Measurements from ENCODE around the gene TNFRSF12A.
"Not testable (repeated sequence)": the region's sequence is repeated elsewhere in the genome, so short reads cannot be mapped to it uniquely, and the experiment has no call there.

Gene TNFRSF12A

GRCh38 chr16:3051494-3051893 lies 31.3 kb downstream of the TNFRSF12A start:
- no peak for DNase-seq

GRCh38 chr16:3052571-3053329 lies 32.6 kb downstream of the TNFRSF12A start:
- not testable (repeated sequence) for DNase-seq

- not testable (repeated sequence) for DNase-seq
Observed at GRCh38 chr16:3053330-3053710, 33.2 kb downstream of the TNFRSF12A start.

GRCh38 chr16:3054965-3055733 lies 35.0 kb downstream of the TNFRSF12A start:
- no peak for DNase-seq

GRCh38 chr16:3055734-3056115 lies 35.6 kb downstream of the TNFRSF12A start:
- DNase-seq = not testable (repeated sequence)

- no peak for DNase-seq
Observed at GRCh38 chr16:3056336-3057180, 36.4 kb downstream of the TNFRSF12A start.

GRCh38 chr16:3057181-3058138 lies 37.3 kb downstream of the TNFRSF12A start:
- DNase-seq = no peak

GRCh38 chr16:3058139-3059030 lies 38.2 kb downstream of the TNFRSF12A start:
- DNase-seq = no peak

GRCh38 chr16:3059041-3059722 lies 39.0 kb downstream of the TNFRSF12A start:
- DNase-seq = peak; percentile 50

GRCh38 chr16:3059723-3060242 lies 39.6 kb downstream of the TNFRSF12A start:
- no peak for DNase-seq

- DNase-seq = no peak
Observed at GRCh38 chr16:3060339-3061127, 40.4 kb downstream of the TNFRSF12A start.

- no peak for DNase-seq
Observed at GRCh38 chr16:3062553-3062952, 42.4 kb downstream of the TNFRSF12A start.

- DNase-seq = no peak
Observed at GRCh38 chr16:3063625-3064386, 43.6 kb downstream of the TNFRSF12A start.

GRCh38 chr16:3065069-3065741 lies 45.0 kb downstream of the TNFRSF12A start, which contains the start of gene IL32:
IL32 (plus strand) TSS chr16:3065640; CDS start chr16:3065812, 172 bp downstream.
- DNase-seq = no peak

GRCh38 chr16:3065742-3066439 lies 45.7 kb downstream of the TNFRSF12A start:
- DNase-seq = no peak

GRCh38 chr16:3066440-3066748 lies 46.2 kb downstream of the TNFRSF12A start:
- DNase-seq = no peak

- no peak for DNase-seq
Observed at GRCh38 chr16:3068487-3068886, 48.3 kb downstream of the TNFRSF12A start.
